DOHH2 (cell line): ENCODE data around the gene SLC16A3.
A peak's percentile ranks its signal among the peaks of the same experiment; 100 is the strongest.
"Not testable (repeated sequence)": the region's sequence is repeated elsewhere in the genome, so short reads cannot be mapped to it uniquely, and the experiment has no call there.

Experiments used
- H3F3A ChIP-seq: fragments of 200-600 bp; sonication (generic), shearing (Covaris generic); 2 replicates; pipeline ENCODE4 v1.6.0; 2016; ENCODE audit warnings: antibody characterized with exemption, mild to moderate bottlenecking; ENCODE audit not compliant: control insufficient read depth, insufficient read depth
- H3K27ac ChIP-seq: fragments of 200-600 bp; sonication (generic); 2 replicates; pipeline ENCODE4 v1.5.1; 2014; ENCODE audit warnings: low read depth, mild to moderate bottlenecking, low read length, moderate library complexity
- H3K27me3 ChIP-seq: fragments of 200-600 bp; sonication (generic); 2 replicates; pipeline ENCODE4 v1.6.1; 2014; ENCODE audit warnings: mild to moderate bottlenecking, low read length, mixed read lengths; ENCODE audit not compliant: control insufficient read depth
- H3K36me3 ChIP-seq: fragments of 200-600 bp; sonication (generic); 2 replicates; pipeline ENCODE4 v1.6.1; 2014; ENCODE audit warnings: mild to moderate bottlenecking, low read length, moderate library complexity, mixed read lengths; ENCODE audit not compliant: control insufficient read depth
- H3K4me1 ChIP-seq: fragments of 200-600 bp; sonication (generic); 2 replicates; pipeline ENCODE4 v1.6.1; 2014; ENCODE audit warnings: mild to moderate bottlenecking, low read length, mixed read lengths; ENCODE audit not compliant: control insufficient read depth
- H3K4me2 ChIP-seq: fragments of 200-600 bp; sonication (generic); 2 replicates; pipeline ENCODE4 v1.6.0; 2014; ENCODE audit warnings: mild to moderate bottlenecking, low read length, moderate library complexity
- H3K4me3 ChIP-seq: fragments of 200-600 bp; sonication (generic); 2 replicates; pipeline ENCODE4 v1.5.1; 2014; ENCODE audit warnings: mild to moderate bottlenecking, low read length, mixed read lengths
- H3K79me2 ChIP-seq: fragments of 200-600 bp; sonication (generic); 2 replicates; pipeline ENCODE4 v1.6.1; 2014; ENCODE audit warnings: mild to moderate bottlenecking, low read length, mixed read lengths; ENCODE audit not compliant: control insufficient read depth
- H3K9me2 ChIP-seq: fragments of 200-600 bp; sonication (generic); replicated peaks from 2 replicates; pipeline ENCODE4 v1.6.1; 2014; ENCODE audit warnings: mild to moderate bottlenecking, low read length, mixed read lengths; ENCODE audit not compliant: control insufficient read depth
- H3K9me3 ChIP-seq: fragments of 200-600 bp; sonication (generic); 2 replicates; pipeline ENCODE4 v1.6.1; 2014; ENCODE audit warnings: antibody characterized with exemption, low read length, mixed read lengths; ENCODE audit not compliant: control insufficient read depth, insufficient read depth
- H4K20me1 ChIP-seq: fragments of 200-600 bp; sonication (generic); 2 replicates; pipeline ENCODE4 v1.6.0; 2014; ENCODE audit warnings: low read depth, mild to moderate bottlenecking, antibody characterized with exemption, low read length, moderate library complexity; ENCODE audit not compliant: control insufficient read depth, insufficient read depth
- CTCF ChIP-seq: fragments of 200-600 bp; sonication (generic); IDR thresholded peaks from one replicate; pipeline ENCODE4 v1.5.1; 2014; ENCODE audit warnings: antibody characterized with exemption, mild to moderate bottlenecking, low read depth, low read length; ENCODE audit not compliant: poor library complexity, severe bottlenecking
- EZH2phosphoT487 ChIP-seq: fragments of 200-600 bp; sonication (generic); IDR thresholded peaks from 2 replicates; pipeline ENCODE4 v1.6.1; 2017; ENCODE audit warnings: borderline replicate concordance, mild to moderate bottlenecking, antibody characterized with exemption, low read length, moderate library complexity, mixed read lengths

SLC16A3 gene

GRCh38 chr17:82205720-82206508 is 22.9 kb upstream of the SLC16A3 start:
- peak overlapping the region; percentile 61 for H3K4me2 ChIP-seq
- H3K4me1 ChIP-seq = peaks cover 13% of the 10 kb centered on the region
- 0 out of 2 replicates have a peak, but pooled peaks cover 2% of the 10 kb centered on the region for H3K36me3 ChIP-seq
- H3K9me2 ChIP-seq = no peaks in the 10 kb centered on the region
- no peaks in the 10 kb centered on the region for H3K79me2 ChIP-seq
- H3K27me3 ChIP-seq = no peaks in the 10 kb centered on the region
- peak overlapping the region; percentile 49 for H3K4me3 ChIP-seq
- no peaks in the 10 kb centered on the region for H4K20me1 ChIP-seq
- H3F3A ChIP-seq = no peaks in the 10 kb centered on the region
- no peak overlapping the region for H3K27ac ChIP-seq
- TF ChIP-seq EZH2phosphoT487 = no peak
- TF ChIP-seq CTCF = peak; percentile 88
- H3K9me3 ChIP-seq = no peaks in the 10 kb centered on the region

- not testable (repeated sequence) for H3K9me3 ChIP-seq, H3K36me3 ChIP-seq, H3K27ac ChIP-seq, H3K4me3 ChIP-seq, H3F3A ChIP-seq, H4K20me1 ChIP-seq, H3K9me2 ChIP-seq, H3K27me3 ChIP-seq, H3K4me2 ChIP-seq
- peaks cover 12% of the 10 kb centered on the region for H3K79me2 ChIP-seq
- H3K4me1 ChIP-seq = peaks cover 30% of the 10 kb centered on the region
Measured at GRCh38 chr17:82210655-82211054, 18.2 kb upstream of the SLC16A3 start.

GRCh38 chr17:82212331-82213250 is 16.3 kb upstream of the SLC16A3 start, which contains the start of gene CCDC57:
Gene CCDC57 (minus strand): TSS chr17:82212842. CDS start chr17:82201944, 10,898 bp downstream.
- Histone ChIP-seq H3K27me3 (peaks cover 5% of the 10 kb centered on the region), H4K20me1 (no peaks in the 10 kb centered on the region), H3K9me2 (no peaks in the 10 kb centered on the region), H3F3A (no peaks in the 10 kb centered on the region; the same call in 1 of the 2 replicates), H3K9me3 (no peaks in the 10 kb centered on the region), H3K4me2 (peak within 1 kb of the TSS; percentile 97), H3K36me3 (no peaks in the 10 kb centered on the region), H3K4me1 (peaks cover 31% of the 10 kb centered on the region), H3K27ac (no peak within 1 kb of the TSS), H3K4me3 (peak within 1 kb of the TSS; percentile 94), H3K79me2 (peaks cover 12% of the 10 kb centered on the region)
- TF ChIP-seq EZH2phosphoT487 = no peak
- TF ChIP-seq CTCF = no peak
